HAP-1 (cell line): ENCODE data around the gene DHX35.
"Not testable (repeated sequence)": the region's sequence is repeated elsewhere in the genome, so short reads cannot be mapped to it uniquely, and the experiment has no call there.

Source experiments
- DNase-seq, 2 experiments: peaks; one replicate each; pipeline ENCODE4 v3.0.0-alpha.2; 2016 to 2020; ENCODE audit warnings: low spot score in 2 of 2
- H3K27me3 ChIP-seq: fragments of 250-450 bp; sonication (Bioruptor Pico); 2 replicates; pipeline ENCODE4 v1.5.1; 2020; ENCODE audit warnings: low read depth, mild to moderate bottlenecking, moderate library complexity
- H3K36me3 ChIP-seq: fragments of 250-450 bp; sonication (Bioruptor Pico); replicated peaks from 2 replicates; pipeline ENCODE4 v1.5.1; 2020; ENCODE audit warnings: mild to moderate bottlenecking
- H3K4me1 ChIP-seq: fragments of 250-450 bp; sonication (Bioruptor Pico); 2 replicates; pipeline ENCODE4 v1.5.1; 2020; ENCODE audit warnings: mild to moderate bottlenecking
- H3K4me3 ChIP-seq: fragments of 250-450 bp; sonication (Bioruptor Pico); 2 replicates; pipeline ENCODE4 v1.5.1; 2020; ENCODE audit warnings: mild to moderate bottlenecking, moderate library complexity
- H3K9me3 ChIP-seq: fragments of 250-450 bp; sonication (Bioruptor Pico); 2 replicates; pipeline ENCODE4 v1.5.1; 2020; ENCODE audit warnings: mild to moderate bottlenecking, moderate library complexity
- in situ Hi-C: fragments of 300-500 bp; cut with MboI; formaldehyde crosslinking; loops from 3 replicates; pipeline ENCODE4 v1.14.3; 2020; ENCODE audit warnings: low sequenced_read_pairs, inconsistent platforms, mixed read lengths

Gene DHX35

DNA sequence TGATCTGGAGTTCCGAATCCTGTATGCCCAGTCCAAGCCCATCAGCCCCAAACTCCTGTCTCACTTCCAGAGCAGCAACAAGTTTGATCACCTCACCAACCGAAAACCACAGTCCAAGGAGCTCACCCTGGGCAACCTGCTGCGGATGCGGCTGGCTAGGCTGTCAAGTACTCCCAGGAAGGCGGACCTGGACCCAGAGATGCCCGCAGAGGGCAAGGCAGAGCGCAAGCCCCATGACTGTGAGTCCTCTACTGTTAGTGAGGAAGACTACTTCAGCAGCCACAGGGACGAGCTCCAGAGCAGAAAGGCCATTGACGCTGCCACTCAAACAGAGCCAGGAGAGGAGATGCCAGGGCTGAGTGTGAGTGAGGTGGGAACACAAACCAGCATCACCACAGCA is 10.5 kb upstream of the DHX35 start:
- Histone ChIP-seq H3K36me3 (peaks cover 77% of the 10 kb centered on the region), H3K4me1 (no peaks in the 10 kb centered on the region), H3K9me3 (no peaks in the 10 kb centered on the region), H3K27me3 (no peaks in the 10 kb centered on the region), H3K4me3 (no peak overlapping the region)
- in situ Hi-C loops, result no loop called here
- DNase-seq, result no peak

DNA sequence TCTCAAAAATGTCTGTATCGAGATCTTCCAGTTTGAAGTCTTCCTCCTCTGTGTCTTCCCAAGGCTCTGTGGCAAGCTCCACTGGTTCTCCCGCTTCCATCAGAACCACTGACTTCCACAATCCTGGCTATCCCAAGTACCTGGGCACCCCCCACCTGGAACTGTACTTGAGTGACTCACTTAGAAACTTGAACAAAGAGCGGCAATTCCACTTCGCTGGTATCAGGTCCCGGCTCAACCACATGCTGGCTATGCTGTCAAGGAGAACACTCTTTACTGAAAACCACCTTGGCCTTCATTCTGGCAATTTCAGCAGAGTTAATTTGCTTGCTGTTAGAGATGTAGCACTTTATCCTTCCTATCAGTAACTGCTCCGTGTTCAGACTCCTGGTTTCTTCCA is 10.0 kb upstream of the DHX35 start:
- H3K36me3 ChIP-seq, result peaks cover 72% of the 10 kb centered on the region
- no peaks in the 10 kb centered on the region for H3K4me1 ChIP-seq
- H3K9me3 ChIP-seq, result no peaks in the 10 kb centered on the region
- H3K4me3 ChIP-seq, result no peak overlapping the region
- no peaks in the 10 kb centered on the region for H3K27me3 ChIP-seq
- DNase-seq, result no peak
- in situ Hi-C loops, result no loop called here

DNA sequence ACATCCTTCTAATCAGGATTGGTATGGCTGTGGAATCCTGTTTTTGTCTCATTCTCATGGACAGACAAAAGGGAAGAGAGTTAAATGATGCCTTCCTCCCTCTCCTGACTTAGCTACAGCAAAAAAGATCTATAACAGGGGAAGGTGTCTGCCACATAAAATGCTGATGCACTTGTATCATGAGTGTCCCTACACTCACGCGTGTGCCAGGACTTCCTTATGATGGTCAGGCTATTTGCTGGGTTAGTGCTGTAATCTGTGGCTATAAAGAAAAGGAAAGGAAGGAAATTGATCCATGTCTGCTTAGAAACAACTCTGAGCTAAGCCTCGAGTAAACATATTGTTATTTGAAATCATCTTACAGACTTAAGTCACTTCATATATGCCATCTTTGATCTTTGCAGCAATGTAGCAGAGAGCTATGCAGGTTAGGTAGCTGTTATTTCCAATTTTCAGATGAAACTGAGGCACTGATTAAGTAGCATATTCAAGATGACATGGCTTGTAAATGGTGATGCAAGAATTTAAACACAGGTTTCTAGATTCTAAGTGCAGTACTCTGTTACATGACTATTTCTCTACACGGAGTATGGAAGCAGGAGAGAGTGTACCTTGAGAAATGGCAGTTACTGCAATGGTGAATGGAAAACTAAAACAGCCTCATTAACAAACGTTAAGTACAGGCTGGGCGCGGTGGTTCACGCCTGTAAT is 8.4 kb upstream of the DHX35 start:
- Histone ChIP-seq H3K4me3 (no peak overlapping the region), H3K4me1 (no peaks in the 10 kb centered on the region), H3K36me3 (peaks cover 56% of the 10 kb centered on the region), H3K9me3 (no peaks in the 10 kb centered on the region), H3K27me3 (no peaks in the 10 kb centered on the region)
- in situ Hi-C loops, result no loop called here
- DNase-seq, result no peak

DNA sequence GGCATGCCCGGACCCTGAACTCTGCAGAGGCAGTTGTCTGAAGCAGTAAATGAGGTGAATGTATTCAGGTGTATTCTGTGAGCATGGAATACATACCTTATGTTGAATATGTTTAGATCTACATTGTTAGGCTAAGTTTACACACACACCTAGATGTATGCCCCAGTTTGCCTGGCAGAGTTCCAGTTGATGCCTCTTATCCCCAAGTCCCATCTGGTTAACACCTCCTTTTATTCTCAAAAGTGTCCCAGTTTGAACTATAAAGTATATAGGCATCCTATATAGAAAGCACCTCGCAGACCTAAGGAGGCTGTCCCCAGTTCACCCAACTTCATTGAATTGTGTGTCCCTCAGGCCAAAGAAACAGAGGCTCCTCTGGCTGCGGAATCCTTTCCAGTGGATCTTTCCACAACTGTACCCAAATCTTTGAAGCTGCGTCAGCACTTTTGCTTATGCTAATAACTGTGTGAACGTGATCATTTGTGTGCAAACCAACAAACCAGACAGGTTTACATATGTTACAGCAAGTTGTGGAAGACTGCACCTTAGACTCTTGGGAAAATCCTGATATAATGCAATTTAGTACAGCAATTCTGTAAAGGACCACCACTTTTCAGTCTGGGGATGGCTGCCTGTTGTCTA is 4.8 kb upstream of the DHX35 start:
- in situ Hi-C loops, result no loop called here
- H3K27me3 ChIP-seq, result no peaks in the 10 kb centered on the region

GRCh38 chr20:38957915-38958485 is 4.1 kb upstream of the DHX35 start:
- in situ Hi-C loops, result no loop called here
- Histone ChIP-seq H3K9me3 (no peaks in the 10 kb centered on the region), H3K4me3 (no peak overlapping the region), H3K4me1 (peaks cover 7% of the 10 kb centered on the region), H3K27me3 (no peaks in the 10 kb centered on the region), H3K36me3 (peaks cover 18% of the 10 kb centered on the region)
- no peak for DNase-seq

More for the DNA sequence above, 4.8 kb upstream of the DHX35 start:
- no peak for DNase-seq
- H3K4me3 ChIP-seq, result no peak overlapping the region
- peaks cover 23% of the 10 kb centered on the region for H3K36me3 ChIP-seq
- peaks cover 6% of the 10 kb centered on the region for H3K4me1 ChIP-seq
- H3K9me3 ChIP-seq, result no peaks in the 10 kb centered on the region

GRCh38 chr20:38960187-38960687 is 1.9 kb upstream of the DHX35 start:
- H3K4me3 ChIP-seq, H3K36me3 ChIP-seq, H3K27me3 ChIP-seq, DNase-seq, H3K9me3 ChIP-seq, in situ Hi-C loops: not testable (repeated sequence)
- H3K4me1 ChIP-seq, result peaks cover 10% of the 10 kb centered on the region

GRCh38 chr20:38961530-38962043 is 557 bp upstream of the DHX35 start:
- peak in 1 of 2 experiments; percentile 29 for DNase-seq
- Histone ChIP-seq H3K36me3 (peaks cover 6% of the 10 kb centered on the region), H3K27me3 (no peaks in the 10 kb centered on the region), H3K4me3 (peak overlapping the region; percentile 94), H3K9me3 (no peaks in the 10 kb centered on the region), H3K4me1 (peaks cover 18% of the 10 kb centered on the region)
- in situ Hi-C loops, result no loop called here

GRCh38 chr20:38962928-38963401 is 821 bp downstream of the DHX35 start:
- in situ Hi-C loops, result no loop called here
- peaks cover 22% of the 10 kb centered on the region for H3K4me1 ChIP-seq
- H3K9me3 ChIP-seq, result no peaks in the 10 kb centered on the region
- no peak for DNase-seq
- peak overlapping the region; percentile 94 for H3K4me3 ChIP-seq
- no peaks in the 10 kb centered on the region for H3K27me3 ChIP-seq
- H3K36me3 ChIP-seq, result peaks cover 6% of the 10 kb centered on the region

- peaks cover 6% of the 10 kb centered on the region for H3K36me3 ChIP-seq
- H3K27me3 ChIP-seq, result no peaks in the 10 kb centered on the region
- no peak overlapping the region for H3K4me3 ChIP-seq
- no peak for DNase-seq
- in situ Hi-C loops, result no loop called here
- peaks cover 22% of the 10 kb centered on the region for H3K4me1 ChIP-seq
- no peaks in the 10 kb centered on the region for H3K9me3 ChIP-seq
These were observed 1.6 kb downstream of the DHX35 start for GRCh38 chr20:38963745-38964144.

DNA sequence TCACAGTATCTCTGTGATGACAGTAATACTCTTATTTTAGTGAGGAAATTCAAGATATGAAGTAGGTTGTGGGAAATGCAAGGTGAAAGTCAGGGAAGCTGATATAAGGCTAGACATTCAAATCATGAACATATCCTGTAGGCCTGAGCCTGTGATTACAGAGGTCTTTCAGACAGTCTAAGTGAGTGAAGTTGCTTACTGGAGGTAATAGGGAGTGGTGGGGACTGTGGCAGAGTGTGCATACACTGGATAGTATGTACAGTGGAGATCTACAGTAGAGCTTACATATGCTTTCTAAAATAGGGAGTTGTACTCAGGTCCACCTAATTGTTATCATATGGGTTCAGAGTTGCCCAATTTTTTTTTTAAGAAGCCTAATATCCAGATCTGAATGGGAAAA is 3.1 kb downstream of the DHX35 start:
- no peak overlapping the region for H3K4me3 ChIP-seq
- in situ Hi-C loops, result no loop called here
- DNase-seq, result no peak

DNA sequence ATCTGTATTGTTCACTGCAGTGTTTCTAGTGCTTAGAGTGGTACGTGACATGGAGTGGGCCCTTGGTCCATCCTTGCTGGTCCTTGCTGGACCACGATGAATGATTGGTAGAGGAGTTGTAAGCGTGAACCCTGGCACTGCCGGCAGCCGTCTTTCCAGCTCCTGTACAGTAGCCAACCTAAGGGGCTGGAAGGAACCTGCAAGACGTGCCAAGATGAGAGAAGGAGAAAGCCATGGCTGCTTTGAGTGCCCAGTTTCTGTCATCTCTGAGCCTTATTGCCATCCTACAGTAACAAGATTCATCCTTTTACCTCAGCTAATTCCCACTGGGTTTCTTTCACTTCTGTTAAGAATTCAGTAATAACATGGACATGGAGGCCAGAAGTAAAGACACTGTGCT is 5.9 kb downstream of the DHX35 start:
- H3K9me3 ChIP-seq, result no peaks in the 10 kb centered on the region
- DNase-seq, result no peak
- H3K4me3 ChIP-seq, result no peak overlapping the region
- H3K27me3 ChIP-seq, result no peaks in the 10 kb centered on the region
- in situ Hi-C loops, result no loop called here
- peaks cover 11% of the 10 kb centered on the region for H3K36me3 ChIP-seq
- peaks cover 14% of the 10 kb centered on the region for H3K4me1 ChIP-seq

More for the DNA sequence above, 3.1 kb downstream of the DHX35 start:
- Histone ChIP-seq H3K27me3 (no peaks in the 10 kb centered on the region), H3K36me3 (peaks cover 12% of the 10 kb centered on the region), H3K4me1 (peaks cover 22% of the 10 kb centered on the region), H3K9me3 (no peaks in the 10 kb centered on the region)

DNA sequence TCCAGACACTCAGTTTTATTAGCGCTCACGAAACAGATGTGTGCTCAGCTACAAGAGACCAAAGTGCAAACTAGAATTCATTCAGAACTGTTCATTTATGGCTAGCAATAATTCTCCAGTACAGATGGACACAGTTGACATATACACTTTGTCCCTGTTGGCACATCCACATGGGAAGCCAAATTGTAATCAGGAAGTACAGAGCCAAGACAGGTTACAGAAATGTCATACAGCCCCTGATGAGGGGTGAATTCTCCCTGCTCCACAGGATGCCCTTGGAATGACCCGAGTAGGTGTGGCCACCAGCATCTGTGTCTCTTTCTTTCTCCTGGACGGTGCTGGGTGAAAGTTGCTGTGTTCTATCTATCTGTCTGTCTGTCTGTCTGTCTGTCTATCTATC is 7.6 kb downstream of the DHX35 start:
- DNase-seq, result no peak
- Histone ChIP-seq H3K4me1 (peaks cover 12% of the 10 kb centered on the region), H3K36me3 (peaks cover 18% of the 10 kb centered on the region), H3K4me3 (no peak overlapping the region), H3K9me3 (no peaks in the 10 kb centered on the region), H3K27me3 (no peaks in the 10 kb centered on the region)
- in situ Hi-C loops, result no loop called here

- Histone ChIP-seq H3K4me3 (no peak overlapping the region), H3K9me3 (no peaks in the 10 kb centered on the region), H3K36me3 (peaks cover 18% of the 10 kb centered on the region), H3K4me1 (peaks cover 12% of the 10 kb centered on the region), H3K27me3 (no peaks in the 10 kb centered on the region)
- no peak for DNase-seq
- in situ Hi-C loops, result no loop called here
These were observed 8.2 kb downstream of the DHX35 start for GRCh38 chr20:38970302-38970701.

DNA sequence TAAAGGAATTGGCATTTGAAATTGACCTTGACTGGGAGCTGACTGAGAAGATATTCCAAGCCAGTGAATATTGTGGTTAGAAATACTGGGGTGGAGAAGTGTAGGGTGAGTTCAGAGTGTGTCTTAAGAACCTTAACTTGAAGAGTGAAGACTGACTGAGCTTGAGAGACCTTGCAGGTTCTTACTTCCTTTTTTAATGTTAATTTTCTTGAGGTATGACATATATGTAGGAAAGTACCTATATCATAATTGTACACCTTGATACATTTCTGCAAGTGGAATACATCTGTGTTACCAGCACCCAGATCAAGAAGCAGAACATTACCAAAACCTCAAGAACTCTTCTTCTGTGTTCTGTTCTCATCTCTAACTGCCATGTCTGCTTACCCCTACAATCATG is 11.0 kb downstream of the DHX35 start:
- in situ Hi-C loops, result no loop called here
- DNase-seq, result no peak
- no peaks in the 10 kb centered on the region for H3K9me3 ChIP-seq
- H3K4me1 ChIP-seq, result no peaks in the 10 kb centered on the region
- H3K4me3 ChIP-seq, result no peak overlapping the region
- no peaks in the 10 kb centered on the region for H3K27me3 ChIP-seq
- peaks cover 15% of the 10 kb centered on the region for H3K36me3 ChIP-seq
